Stimulated activated CD8-positive, alpha-beta memory T cell treated with anti-CD3 and anti-CD28 coated beads, Interleukin-15, amount 100 ng/mL, for 24 hours (primary cell): ENCODE data around the gene LY6G5C.

Experiments used
- DNase-seq: peaks from one replicate; pipeline ENCODE4 v3.0.0-alpha.2; 2020; ENCODE audit warnings: low read depth

LY6G5C gene

DNA sequence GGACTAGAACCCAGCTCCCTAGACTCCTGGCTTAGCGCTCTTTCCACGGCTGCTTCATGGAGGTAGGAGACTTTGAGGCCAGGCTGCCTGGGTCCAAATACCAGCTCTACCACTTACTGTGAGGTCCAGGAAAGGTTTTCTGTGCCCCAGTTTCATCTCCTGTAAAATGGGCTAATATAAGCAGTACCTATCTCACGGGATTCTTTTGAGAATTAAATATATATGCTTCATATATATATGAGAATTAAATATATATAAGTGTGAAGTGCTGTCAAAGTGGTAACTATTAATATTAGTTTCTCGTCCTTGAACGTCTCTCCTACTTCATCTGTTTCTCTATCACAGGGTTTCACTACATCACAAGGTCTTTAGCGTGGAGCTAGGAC, 10.2 kb upstream of the LY6G5C start:
- no peak for DNase-seq

DNA sequence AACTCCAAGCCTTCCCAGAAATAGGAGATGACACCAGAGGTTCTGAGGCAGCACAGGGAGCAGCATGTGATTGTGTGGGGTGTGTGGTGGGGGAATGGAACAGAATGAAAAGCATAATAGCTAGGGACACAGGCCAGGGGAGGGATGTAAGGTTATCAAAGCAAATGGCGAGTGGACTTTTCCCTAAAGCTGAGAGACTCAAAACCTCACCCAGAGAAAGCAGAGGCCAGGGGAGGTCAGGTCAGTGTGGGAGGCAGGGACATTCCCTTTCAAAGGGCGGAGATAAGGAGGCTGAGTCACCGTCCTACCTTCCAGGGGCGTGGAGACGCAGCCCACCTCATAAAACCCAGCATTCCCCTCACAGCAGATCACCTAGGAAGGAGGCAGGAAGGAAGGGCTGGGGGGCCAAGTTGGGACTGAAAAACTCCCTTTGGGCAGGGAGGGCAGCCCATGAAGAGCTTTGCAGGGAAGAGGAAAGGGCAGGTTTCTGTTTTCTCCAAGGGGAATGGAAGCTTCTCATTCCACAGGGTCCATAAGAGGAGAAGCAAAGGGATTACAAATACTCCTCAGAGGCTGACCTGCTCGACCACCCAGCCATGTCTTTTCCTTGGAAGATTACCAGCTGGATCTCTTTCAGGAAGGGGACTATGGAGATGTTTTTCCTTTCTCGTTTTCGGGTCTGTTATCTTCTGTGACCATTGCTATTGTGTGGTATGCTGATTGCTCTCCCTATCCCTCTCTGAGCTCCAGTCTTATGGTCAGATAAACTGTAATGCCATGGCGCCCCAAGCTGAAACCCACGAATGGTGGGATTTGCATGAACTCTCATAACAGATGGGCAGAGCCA, 9.6 kb upstream of the LY6G5C start:
- no peak for DNase-seq

DNA sequence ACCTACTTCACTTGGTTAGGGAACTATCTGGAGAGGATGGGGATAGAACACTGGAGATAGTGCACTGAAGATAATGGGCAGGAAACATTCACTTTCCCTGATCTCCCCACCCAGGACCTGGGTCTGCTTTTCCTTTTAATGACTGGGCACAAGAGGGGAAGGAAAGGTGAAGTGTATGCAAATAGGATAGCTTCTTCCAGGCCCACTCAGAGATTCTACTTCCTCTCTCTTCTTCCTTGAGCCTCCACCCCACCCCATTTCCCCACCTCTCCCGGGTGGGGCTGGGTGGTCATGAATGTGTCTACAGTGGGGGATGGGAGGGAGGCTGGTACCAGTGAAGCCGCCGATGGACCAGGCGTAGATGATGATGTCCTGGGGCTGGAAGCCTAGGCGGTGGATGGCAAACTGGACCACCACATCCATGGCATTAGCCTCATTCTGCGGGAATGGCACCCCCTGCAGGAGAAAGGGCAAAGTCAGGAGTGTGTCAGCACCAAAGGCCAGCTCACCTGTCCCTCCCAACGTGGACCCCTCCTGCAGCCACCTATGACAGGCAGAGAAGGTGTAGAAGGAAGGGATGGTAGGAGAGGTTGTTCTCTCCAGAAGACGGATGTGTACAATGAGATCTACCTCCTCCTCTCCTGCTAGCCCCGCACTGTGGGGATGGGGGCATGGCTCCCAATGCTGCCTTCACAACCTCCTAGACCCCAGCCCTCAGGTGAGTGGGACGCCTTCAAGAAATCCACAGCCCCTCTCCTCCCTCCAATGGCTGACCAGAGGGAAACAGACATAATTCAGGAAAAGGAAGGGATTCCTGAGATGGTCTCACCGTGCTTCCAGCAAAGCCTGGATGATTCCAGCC, 8.6 kb upstream of the LY6G5C start:
- DNase-seq, result no peak

DNA sequence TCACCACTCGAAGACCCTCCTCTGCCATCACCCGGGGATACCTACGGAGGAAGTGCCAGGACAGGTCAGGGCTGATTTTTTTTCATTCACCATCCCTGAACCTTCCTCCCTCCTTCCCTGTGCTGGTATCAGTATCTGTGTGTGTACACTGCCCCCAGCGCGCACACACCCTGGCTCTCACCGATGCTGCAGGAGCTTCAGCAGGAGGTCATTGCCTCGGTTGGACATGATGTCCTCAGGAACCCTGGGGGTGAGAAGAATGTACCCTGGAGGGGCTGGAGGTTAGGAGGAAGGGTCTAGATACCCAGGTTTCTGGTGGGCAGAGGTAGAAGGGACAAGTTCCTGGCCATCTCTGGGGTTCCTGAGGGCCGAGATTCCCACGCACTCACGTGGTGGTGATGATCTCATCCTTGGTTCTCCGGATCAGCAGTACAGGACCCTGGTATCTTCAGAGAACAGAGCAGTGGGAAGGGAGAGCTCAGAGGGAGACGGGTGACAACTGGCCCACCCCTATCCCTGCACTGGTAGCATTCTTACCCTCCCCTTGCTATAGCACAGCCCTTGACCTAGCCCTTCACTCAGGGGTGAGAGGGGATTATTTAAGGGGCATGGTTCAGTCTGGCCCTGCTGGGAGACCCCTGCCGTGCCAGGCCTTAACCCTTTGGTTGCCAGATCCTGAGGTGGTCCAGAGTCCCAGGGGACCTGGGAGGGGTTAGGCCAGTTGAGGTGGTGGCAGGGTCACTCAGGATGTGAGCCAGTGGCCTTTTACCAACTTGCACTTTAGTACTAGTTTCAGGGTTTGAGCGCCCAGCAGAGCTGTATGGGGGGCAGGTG, 7.2 kb upstream of the LY6G5C start:
- DNase-seq, result no peak

DNA sequence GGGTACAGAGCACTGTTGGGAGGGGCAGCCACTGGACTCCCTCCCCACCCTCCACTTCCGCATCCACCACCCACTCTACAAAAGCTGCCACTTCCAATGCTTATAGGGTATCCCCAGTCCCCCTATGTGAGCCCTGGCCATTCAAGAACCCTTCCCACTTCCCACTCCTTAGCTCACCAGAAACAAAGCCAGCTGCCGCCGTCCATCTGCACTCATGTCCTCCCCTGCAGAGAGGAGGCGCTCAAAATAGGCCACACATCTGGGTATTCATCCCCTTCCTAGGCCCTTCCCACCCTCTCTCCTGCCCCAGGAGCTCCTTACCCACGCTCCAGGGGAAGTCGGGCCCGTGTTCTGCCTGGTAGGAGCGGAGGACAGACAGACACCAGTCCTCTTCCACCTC, 6.5 kb upstream of the LY6G5C start:
- DNase-seq, result no peak

DNA sequence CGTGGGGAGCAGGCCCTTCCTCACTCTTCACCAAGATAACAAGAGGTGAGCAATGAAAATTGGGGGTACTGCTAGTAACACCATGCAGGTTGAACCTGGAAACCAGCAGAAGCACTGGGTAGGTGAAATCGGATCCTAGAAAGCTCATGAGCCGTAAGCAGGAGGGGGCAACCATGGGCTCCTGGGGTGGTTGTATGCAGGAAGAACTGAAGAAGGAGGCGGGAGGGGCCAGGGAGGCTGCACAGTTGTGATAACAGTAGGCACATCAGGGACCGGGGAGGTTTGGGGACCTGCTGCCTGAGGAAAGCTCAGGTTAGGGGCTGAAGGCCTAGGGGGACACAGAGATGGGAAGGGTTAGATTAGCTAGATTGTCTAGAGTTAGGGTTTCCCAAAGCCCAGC, 5.6 kb upstream of the LY6G5C start:
- no peak for DNase-seq

DNA sequence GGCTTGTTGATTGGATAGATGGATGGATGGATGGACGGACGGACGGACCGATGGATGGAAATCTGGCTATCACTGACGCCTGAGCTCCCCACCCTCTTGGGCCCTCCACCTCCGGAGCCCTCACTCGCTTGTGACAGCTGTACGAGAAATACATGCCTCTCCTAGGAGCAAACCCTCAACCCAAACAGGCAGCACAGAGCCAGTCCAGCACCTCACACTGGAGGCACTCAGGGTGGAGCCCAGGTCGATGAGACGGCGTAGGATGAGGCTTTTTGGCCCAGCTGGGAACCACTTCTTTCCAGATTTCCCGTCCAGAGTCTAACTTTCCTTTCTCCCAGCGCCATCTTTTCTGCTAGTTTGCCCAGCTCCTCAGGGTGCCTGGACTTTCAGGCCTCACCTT, 2.7 kb upstream of the LY6G5C start:
- DNase-seq, result no peak

DNA sequence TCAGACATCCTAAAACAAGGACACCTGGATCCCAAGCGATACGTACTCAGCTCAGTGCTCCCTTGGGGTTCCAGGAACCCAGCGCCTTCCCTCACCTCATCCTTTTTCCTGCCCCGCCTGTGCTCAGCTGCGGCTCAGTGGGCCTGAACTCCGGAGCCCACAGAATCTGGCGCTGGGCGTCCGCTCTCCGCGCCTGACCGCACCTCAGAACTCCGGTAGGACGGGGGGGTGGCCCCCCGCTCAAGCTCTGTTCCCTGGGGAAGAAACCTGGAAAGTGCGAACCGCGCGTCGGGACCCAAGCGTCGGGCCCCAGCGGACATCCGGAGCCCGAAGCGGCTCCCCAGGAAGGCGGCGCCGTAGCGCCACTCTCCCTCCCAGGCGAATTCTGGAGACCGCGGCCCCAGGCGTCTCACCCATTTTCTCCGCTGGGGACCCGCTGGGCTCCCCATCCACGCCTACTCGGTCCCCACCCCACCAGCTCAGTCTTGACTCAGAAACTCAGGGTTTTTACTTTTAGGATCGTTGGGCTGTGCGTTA, 336 bp upstream of the LY6G5C start:
- DNase-seq, result no peak

DNA sequence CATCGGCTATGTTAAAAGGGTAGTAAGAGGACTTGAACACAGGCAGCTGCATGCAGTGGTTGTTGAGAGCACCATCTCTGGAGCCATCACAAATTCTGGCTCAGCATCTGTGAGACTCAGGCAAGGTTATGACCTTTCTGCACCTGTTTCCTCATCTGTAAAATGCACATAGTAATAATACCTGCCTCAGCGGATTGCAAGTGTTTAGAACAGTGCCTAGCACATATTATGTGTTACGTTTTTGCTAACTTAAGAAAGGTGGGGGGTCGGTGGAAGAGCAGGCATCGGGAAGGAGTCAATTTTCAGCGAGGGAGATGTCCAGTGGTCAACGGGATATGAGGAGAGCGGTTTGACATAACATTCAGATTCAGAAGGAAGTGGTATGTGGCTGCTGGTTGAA, 2.9 kb downstream of the LY6G5C start:
- DNase-seq, result no peak

DNA sequence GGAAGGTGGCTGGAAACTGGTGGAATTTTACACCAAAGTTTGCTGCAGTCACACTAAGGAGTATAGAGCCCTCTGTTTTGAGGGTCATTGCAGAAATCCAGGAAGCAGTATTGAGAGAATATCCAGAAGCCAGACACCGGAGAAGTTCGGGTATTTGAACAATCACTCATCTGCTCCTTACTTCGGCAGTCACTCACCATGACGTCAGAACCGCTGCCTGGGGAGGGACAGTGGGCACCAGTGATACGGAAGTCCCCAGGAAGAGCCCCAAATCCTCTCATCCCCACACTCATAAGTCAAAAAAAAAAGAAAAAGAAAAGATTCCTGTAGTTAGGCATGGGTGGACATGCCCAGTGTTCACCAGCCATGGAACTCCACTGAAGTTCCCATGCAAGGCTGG, 4.0 kb downstream of the LY6G5C start:
- DNase-seq, result no peak

DNA sequence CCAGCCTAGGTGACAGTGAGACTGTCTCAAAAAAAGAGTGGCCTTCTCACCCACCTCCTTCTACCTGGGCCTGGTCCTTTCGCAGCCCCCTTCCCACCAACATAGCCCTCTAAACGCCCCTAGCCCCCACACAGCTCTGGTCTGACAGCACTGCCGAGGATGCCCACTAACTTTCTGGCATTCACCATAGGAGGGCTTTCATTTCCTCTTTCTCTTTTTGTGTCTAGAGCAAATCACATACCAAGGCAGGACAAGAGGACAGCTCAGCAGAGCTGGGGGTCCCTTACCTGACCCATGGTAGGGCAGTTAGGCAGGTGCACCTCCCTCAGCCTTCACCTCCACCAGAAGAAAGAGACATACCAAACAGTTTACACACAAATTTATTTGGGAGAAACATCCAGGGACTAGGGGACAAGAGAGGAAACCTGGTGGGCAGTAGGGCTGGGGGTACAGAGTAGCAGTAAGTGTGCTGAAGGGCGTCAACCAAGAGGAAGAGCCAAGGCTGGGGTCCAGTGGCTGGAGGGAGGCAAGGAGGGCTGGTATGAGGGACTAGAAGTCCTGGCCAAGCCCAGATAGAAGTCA, 4.5 kb downstream of the LY6G5C start:
- no peak for DNase-seq

DNA sequence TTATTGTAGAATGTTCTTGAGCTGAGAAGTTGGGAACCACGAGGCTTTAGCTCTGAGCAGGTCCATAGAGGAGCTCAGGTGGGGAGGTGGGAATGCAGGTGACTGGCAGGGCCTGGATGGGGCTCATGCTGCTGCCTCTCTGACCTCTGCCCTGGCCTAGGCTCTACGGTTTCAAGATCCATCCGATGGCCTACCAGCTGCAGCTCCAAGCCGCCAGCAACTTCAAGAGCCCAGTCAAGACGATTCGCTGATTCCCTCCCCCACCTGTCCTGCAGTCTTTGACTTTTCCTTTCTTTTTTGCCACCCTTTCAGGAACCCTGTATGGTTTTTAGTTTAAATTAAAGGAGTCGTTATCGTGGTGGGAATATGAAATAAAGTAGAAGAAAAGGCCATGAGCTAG, 11.2 kb downstream of the LY6G5C start, which contains the start of gene LY6G5B:
LY6G5B (plus strand) TSS at position 301 of the 400 bp plus-strand sequence. CDS start 975 bp downstream, outside the sequence.
- no peak for DNase-seq

DNA sequence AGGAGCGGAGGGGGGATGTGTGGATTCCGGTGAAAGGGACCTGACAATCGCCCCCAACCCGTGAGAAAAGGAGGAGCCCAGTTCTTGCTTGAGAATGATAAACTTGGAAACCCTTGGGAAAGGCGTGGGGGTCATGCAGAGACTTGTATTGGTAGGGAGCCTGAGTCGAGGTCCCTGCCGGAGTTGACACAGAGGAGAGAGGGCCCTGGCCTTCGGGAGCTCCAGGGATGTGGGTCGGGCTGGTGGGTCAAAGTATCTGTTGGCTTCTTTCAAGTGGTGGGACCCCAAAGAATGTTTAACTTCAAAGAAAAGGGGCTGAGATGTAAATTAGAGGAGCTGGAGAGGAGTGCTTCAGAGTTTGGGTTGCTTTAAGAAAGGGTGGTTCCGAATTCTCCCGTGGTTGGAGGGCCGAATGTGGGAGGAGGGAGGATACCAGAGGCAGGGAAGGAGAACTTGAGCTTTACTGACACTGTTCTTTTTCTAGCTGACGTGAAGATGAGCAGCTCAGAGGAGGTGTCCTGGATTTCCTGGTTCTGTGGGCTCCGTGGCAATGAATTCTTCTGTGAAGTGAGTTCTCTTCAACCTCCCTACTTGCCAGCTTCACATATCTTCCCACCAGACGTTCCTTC, 14.4 kb downstream of the LY6G5C start:
- no peak for DNase-seq

DNA sequence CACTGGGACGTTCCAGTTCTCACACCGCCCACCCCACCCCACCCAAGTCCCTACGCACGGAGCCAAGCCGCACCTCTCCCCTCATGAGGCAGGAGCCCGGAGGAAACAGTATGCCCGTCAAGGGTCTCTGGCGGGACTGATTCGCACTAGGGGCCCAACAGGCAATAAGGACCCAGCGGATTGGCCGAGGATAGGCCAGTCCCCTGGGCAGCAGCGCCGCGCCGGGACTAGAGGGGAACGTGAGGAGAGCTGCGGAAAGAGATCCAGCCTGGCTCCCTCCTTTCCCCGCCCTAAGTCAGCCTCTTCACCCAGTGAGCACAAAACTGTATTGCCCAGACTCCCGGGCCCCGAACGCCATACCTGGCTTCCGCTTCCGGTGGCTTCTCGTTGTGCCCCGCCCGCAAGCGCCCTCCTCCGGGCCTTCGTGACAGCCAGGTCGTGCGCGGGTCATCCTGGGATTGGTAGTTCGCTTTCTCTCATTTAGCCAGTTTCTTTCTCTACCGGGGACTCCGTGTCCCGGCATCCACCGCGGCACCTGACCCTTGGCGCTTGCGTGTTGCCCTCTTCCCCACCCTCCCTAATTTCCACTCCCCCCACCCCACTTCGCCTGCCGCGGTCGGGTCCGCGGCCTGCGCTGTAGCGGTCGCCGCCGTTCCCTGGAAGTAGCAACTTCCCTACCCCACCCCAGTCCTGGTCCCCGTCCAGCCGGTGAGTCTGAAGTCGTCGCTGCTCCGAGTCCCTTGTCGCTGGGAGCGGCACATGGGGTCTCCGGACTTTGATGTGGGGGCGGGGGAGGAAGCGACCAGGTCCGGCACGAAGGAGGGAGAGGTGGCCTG, 15.1 kb downstream of the LY6G5C start, which contains the start of gene CSNK2B:
CSNK2B (plus strand) TSS at position 580 of the 836 bp plus-strand sequence. CDS start 752 bp downstream, outside the sequence.
- peak; percentile 83 for DNase-seq

DNA sequence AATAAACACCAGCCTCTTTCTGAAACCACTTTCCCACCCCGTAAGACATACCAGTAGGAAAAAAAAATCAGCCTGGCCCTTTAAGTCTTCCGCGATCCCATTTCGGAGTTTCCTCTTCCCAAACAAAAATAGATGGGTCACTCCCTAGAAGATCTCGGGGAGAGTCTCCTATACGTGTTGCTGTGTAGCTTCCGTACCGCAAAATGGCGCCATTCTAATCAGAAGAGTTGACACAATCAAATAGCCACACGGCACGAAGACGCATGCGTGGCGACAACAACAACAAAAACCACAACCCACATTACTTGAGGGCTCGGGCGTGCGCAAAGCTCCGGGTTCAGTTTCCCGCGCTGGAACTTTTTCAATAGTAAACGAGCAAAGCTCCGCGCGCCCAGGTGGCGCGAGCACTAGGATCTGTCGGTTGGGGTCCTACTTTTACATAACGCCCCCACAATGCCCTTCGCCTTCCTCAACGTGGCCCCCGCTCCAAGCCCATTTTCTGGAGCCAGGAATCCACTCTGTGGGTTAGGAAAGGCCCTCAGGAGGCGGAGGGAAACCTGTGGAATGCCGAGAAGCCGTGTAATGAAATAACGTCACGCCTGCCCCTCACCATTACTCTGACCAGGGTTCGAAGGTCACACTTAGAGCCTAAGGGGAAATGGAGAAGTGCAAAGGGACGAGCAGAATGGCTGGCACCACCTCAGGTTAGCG, 15.9 kb downstream of the LY6G5C start, which contains the start of gene GPANK1:
GPANK1 (minus strand) TSS at position 208 of the 711 bp plus-strand sequence. CDS start 519 bp downstream, outside the sequence.
- peak; percentile 73 for DNase-seq

DNA sequence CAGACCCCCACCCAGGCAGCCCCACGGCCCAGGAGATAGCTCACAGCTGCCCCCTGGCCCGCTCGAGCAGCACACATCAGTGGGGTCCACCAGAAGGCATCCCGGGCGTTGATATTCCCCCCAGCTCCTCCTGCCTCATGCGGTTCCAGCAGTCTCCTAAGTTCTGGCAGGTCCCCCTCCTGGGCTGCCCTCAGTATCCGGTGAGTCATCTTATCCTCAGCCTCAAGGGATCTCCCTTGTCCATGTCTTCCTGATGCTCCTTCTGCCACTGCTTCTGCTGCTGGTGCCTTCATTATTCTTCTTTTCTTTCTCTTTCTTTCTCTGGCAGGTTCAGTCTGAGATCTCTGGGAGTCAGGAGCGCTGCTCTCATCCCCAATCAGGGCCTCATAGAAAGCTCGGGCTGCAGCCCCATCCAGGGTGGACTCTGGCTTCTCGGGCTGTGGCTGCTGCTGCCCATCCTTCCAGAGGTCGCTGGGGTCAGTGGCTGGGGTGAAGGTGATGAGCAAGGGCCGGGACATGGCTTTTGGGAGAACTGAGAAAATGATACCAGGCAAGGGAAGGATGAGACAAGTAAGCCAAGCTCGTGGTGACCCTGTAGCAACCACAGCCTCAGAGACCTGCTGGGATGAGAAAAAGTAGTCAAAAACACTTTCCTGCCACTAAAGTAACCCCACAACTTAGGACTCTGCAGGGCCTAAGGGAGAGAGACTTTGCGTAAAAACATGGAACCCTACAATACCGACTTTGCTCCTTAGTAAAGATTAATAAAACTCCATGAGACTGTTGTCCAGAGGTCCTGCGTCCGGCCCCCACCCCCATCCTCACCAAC, 16.7 kb downstream of the LY6G5C start:
- no peak for DNase-seq

DNA sequence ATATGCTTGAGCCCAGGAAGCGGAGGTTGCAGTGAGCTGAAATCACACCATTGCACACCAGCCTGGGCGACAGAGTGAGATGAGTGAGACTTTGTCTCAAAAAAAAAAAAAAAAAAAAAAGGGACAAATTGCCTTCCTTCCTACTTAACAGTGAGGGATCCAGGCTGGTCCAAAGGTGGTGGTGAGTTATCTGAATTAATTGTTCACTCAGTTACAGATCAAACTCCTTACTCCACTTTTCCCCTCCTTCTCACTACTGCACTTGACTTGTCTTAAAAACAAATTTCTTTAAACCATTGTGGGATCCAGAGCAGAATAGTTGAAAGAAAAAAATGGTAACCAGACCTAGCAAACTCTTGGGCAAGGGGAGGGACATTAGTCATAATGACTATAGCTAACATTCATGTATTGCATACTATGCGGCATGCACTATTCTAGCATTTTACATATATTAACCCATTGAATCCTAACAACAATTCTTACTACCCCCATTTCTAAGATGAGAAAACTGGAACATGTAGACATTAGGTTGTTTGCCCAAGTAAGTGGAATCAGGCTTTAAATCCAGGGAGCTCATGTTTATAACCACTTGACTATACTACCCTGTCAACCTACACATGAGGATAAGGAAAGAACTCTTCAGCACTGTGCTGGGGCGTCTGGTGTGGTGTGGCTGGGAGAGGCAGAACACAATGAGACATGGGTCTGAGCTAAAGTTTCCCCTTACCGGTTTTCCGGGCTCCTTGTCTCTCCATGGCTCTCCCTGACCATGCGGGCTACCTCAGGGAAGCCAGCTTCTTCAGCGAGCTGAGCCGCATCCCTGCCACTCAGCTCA, 17.5 kb downstream of the LY6G5C start:
- DNase-seq, result no peak
